H9 (cell line): ENCODE measurements around the gene PLXNB1. TPM values are rescaled to one million over a fixed set of nuclear protein-coding genes. Genes with fewer than 3 reads are reported as not detected.

Experiments used
- DNase-seq: peaks from one replicate; pipeline ENCODE4 v3.0.0-alpha.2; 2017
- H2AFZ ChIP-seq: one replicate; pipeline ENCODE4 v1.6.1; 2013; ENCODE audit warnings: mild to moderate bottlenecking, low read length, control low read depth, moderate library complexity
- H2AK5ac ChIP-seq: 2 replicates; pipeline ENCODE4 v1.6.1; 2013; ENCODE audit warnings: low read length, control low read depth, mixed read lengths; ENCODE audit not compliant: insufficient read length
- H2BK120ac ChIP-seq: one replicate; pipeline ENCODE4 v1.6.1; 2013; ENCODE audit warnings: low read depth, mild to moderate bottlenecking, low read length, control low read depth, inconsistent platforms; ENCODE audit not compliant: poor library complexity, severe bottlenecking
- H2BK12ac ChIP-seq: 2 replicates; pipeline ENCODE4 v1.6.1; 2013; ENCODE audit warnings: low read length, control low read depth, mixed read lengths, low read depth; ENCODE audit not compliant: insufficient read length
- H2BK15ac ChIP-seq: 2 replicates; pipeline ENCODE4 v1.6.1; 2013; ENCODE audit warnings: low read depth, low read length, control low read depth
- H2BK20ac ChIP-seq: one replicate; pipeline ENCODE4 v1.6.1; 2013; ENCODE audit warnings: low read depth, mild to moderate bottlenecking, low read length, control low read depth, inconsistent platforms; ENCODE audit not compliant: poor library complexity, severe bottlenecking
- H2BK5ac ChIP-seq: 2 replicates; pipeline ENCODE4 v1.6.1; 2013; ENCODE audit warnings: low read length, control low read depth, mixed read lengths; ENCODE audit not compliant: insufficient read length
- H3K14ac ChIP-seq: 2 replicates; pipeline ENCODE4 v1.6.1; 2013; ENCODE audit warnings: low read length, control low read depth; ENCODE audit not compliant: insufficient read depth
- H3K18ac ChIP-seq: 2 replicates; pipeline ENCODE4 v1.6.1; 2013; ENCODE audit warnings: low read depth, mild to moderate bottlenecking, mixed read lengths, low read length, control low read depth; ENCODE audit not compliant: insufficient read length
- H3K23ac ChIP-seq: 2 replicates; pipeline ENCODE4 v1.6.1; 2013; ENCODE audit warnings: low read length, control low read depth, mixed read lengths, low read depth; ENCODE audit not compliant: insufficient read length
- H3K23me2 ChIP-seq: 2 replicates; pipeline ENCODE4 v1.6.1; 2013; ENCODE audit warnings: low read depth, mild to moderate bottlenecking, mixed read lengths, low read length, control low read depth; ENCODE audit not compliant: insufficient read length, poor library complexity, severe bottlenecking
- H3K27ac ChIP-seq: 2 replicates; pipeline ENCODE4 v1.5.1; 2013; ENCODE audit warnings: low read length, control low read depth, mixed read lengths, low read depth; ENCODE audit not compliant: insufficient read length
- H3K27me3 ChIP-seq: 2 replicates; pipeline ENCODE4 v1.6.1; 2013; ENCODE audit warnings: low read length, control low read depth, inconsistent platforms; ENCODE audit not compliant: insufficient read depth
- H3K4ac ChIP-seq: 2 replicates; pipeline ENCODE4 v1.6.1; 2013; ENCODE audit warnings: low read depth, mild to moderate bottlenecking, control low read depth, inconsistent platforms, low read length, moderate library complexity
- H3K4me1 ChIP-seq: 2 replicates; pipeline ENCODE4 v1.6.1; 2013; ENCODE audit warnings: low read length, control low read depth, inconsistent platforms; ENCODE audit not compliant: insufficient read depth
- H3K4me2 ChIP-seq: 2 replicates; pipeline ENCODE4 v1.6.1; 2013; ENCODE audit warnings: low read length, control low read depth, mixed read lengths; ENCODE audit not compliant: insufficient read length, insufficient read depth
- H3K56ac ChIP-seq: 2 replicates; pipeline ENCODE4 v1.6.1; 2013; ENCODE audit warnings: low read depth, mild to moderate bottlenecking, mixed read lengths, low read length, control low read depth; ENCODE audit not compliant: insufficient read length
- H3K79me1 ChIP-seq: 2 replicates; pipeline ENCODE4 v1.6.1; 2013; ENCODE audit warnings: low read depth, mild to moderate bottlenecking, moderate library complexity, low read length, control low read depth, inconsistent platforms; ENCODE audit not compliant: insufficient read depth, poor library complexity, severe bottlenecking
- H3K79me2 ChIP-seq: 2 replicates; pipeline ENCODE4 v1.6.1; 2013; ENCODE audit warnings: low read length, control low read depth, inconsistent platforms; ENCODE audit not compliant: insufficient read depth
- H3K9ac ChIP-seq: 2 replicates; pipeline ENCODE4 v1.6.1; 2013; ENCODE audit warnings: low read length, control low read depth, mixed read lengths; ENCODE audit not compliant: insufficient read length; ENCODE audit errors: extremely low read depth
- H3K9me3 ChIP-seq: one replicate; pipeline ENCODE4 v1.6.1; 2013; ENCODE audit warnings: low read depth, low read length, inconsistent platforms; ENCODE audit not compliant: control insufficient read depth
- H3T11ph ChIP-seq: one replicate; pipeline ENCODE4 v1.6.1; 2013; ENCODE audit warnings: mild to moderate bottlenecking, low read length, control low read depth, inconsistent platforms
- H4K20me1 ChIP-seq: one replicate; pipeline ENCODE4 v1.6.1; 2013; ENCODE audit not compliant: control insufficient read depth, insufficient read length, insufficient read depth
- H4K5ac ChIP-seq: 2 replicates; pipeline ENCODE4 v1.6.1; 2013; ENCODE audit warnings: low read depth, mild to moderate bottlenecking, mixed read lengths, low read length, control low read depth; ENCODE audit not compliant: insufficient read length
- H4K8ac ChIP-seq: replicated peaks from 2 replicates; pipeline ENCODE4 v1.6.1; 2013; ENCODE audit warnings: low read length, control low read depth, mixed read lengths, low read depth; ENCODE audit not compliant: insufficient read length
- H4K91ac ChIP-seq: 2 replicates; pipeline ENCODE4 v1.6.1; 2013; ENCODE audit warnings: low read depth, mild to moderate bottlenecking, moderate library complexity, mixed read lengths, low read length, control low read depth; ENCODE audit not compliant: insufficient read length
- H3K27ac Mint-ChIP-seq, 3 experiments: 2 replicates in 2 of 3; 3 replicates in 1 of 3; pipeline ENCODE4 v1.8.0; 2020 to 2021; ENCODE audit warnings: mixed read lengths in 3 of 3, mild to moderate bottlenecking in 1 of 3, moderate library complexity in 1 of 3
- H3K27me3 Mint-ChIP-seq: 2 replicates; pipeline ENCODE4 v1.8.0; 2021; ENCODE audit warnings: low read depth, mild to moderate bottlenecking, moderate library complexity, mixed read lengths
- H3K36me3 Mint-ChIP-seq, 3 experiments: 2 replicates in 2 of 3; 3 replicates in 1 of 3; pipeline ENCODE4 v1.8.0; 2020 to 2021; ENCODE audit warnings: low read depth in 3 of 3, mixed read lengths in 3 of 3; ENCODE audit not compliant: insufficient read depth in 1 of 3
- H3K4me1 Mint-ChIP-seq, 2 experiments: 2 replicates each; pipeline ENCODE4 v1.8.0; 2020; ENCODE audit warnings: mixed read lengths in 2 of 2
- H3K4me3 Mint-ChIP-seq, 2 experiments: 2 replicates in 1 of 2; 3 replicates in 1 of 2; pipeline ENCODE4 v1.8.0; 2020 to 2021; ENCODE audit warnings: mild to moderate bottlenecking in 2 of 2, mixed read lengths in 2 of 2, moderate library complexity in 1 of 2
- H3K9me3 Mint-ChIP-seq, 2 experiments: 2 replicates in 1 of 2; 3 replicates in 1 of 2; pipeline ENCODE4 v1.8.0; 2020; ENCODE audit warnings: mild to moderate bottlenecking in 2 of 2, mixed read lengths in 2 of 2, moderate library complexity in 1 of 2
- CTCF ChIP-seq: fragments of 200-600 bp; sonication (generic); conservative IDR thresholded peaks from 3 replicates; pipeline ENCODE4 v1.8.0; 2021; ENCODE audit warnings: antibody characterized with exemption, mild to moderate bottlenecking
- WGBS: extraction: QIAGEN DNeasy Blood & Tissue Kit; methylation state at CpG from one replicate; pipeline ENCODE4 v1.1.7; 2013; ENCODE audit warnings: missing lambda C conversion rate, low lambda C conversion rate, mixed read lengths; ENCODE audit not compliant: insufficient read length; ENCODE audit errors: extremely low coverage; 5-methylcytosine and 5-hydroxymethylcytosine counted together
- total RNA-seq: library from RNA; stranded (reverse); gene quantifications from 2 replicates; pipeline ENCODE4 v1.2.1, GENCODE V29; 2021

PLXNB1 gene
- total RNA-seq, 1 experiment from 2014 or later = 184 TPM

- no peak within 1 kb of the TSS for H3K18ac ChIP-seq
These were observed 58.1 kb downstream of the PLXNB1 start, which contains the start of gene FBXW12 for GRCh38 chr3:48371651-48372376. FBXW12 (plus strand) TSS chr3:48372219; CDS start chr3:48372768, 549 bp downstream.

More at GRCh38 chr3:48371651-48372376, 58.1 kb downstream of the PLXNB1 start, which contains the start of gene FBXW12:
- H3K9ac ChIP-seq = no peak within 1 kb of the TSS
- peaks cover 18 to 25% of the 10 kb centered on the region in 2 experiments for H3K4me1 Mint-ChIP-seq
- H4K20me1 ChIP-seq = no peaks in the 10 kb centered on the region
- H2BK15ac ChIP-seq = no peak within 1 kb of the TSS
- TF ChIP-seq CTCF = no peak
- H3K36me3 Mint-ChIP-seq = no peaks in the 10 kb centered on the region
- H3K9me3 ChIP-seq = no peaks in the 10 kb centered on the region
- no peak within 1 kb of the TSS for H3K27ac ChIP-seq
- no peak within 1 kb of the TSS for H2AK5ac ChIP-seq
- no peak within 1 kb of the TSS for H4K8ac ChIP-seq
- no peak within 1 kb of the TSS for H3K56ac ChIP-seq
- H3T11ph ChIP-seq = no peak within 1 kb of the TSS
- no peak within 1 kb of the TSS for H4K5ac ChIP-seq
- no peak within 1 kb of the TSS for H3K4ac ChIP-seq
- no peaks in the 10 kb centered on the region for H3K23me2 ChIP-seq
- no peaks in the 10 kb centered on the region for H3K79me1 ChIP-seq
- no CpG with 5 or more reads among the region's 11 CpGs for WGBS
- no peaks in the 10 kb centered on the region; the same call in 1 of the 2 replicates for H3K27me3 Mint-ChIP-seq
- H3K27ac Mint-ChIP-seq = peak within 1 kb of the TSS in 1 of 3 experiments; percentile 1; a peak in 1 of 7 replicates
- no peak within 1 kb of the TSS for H2BK120ac ChIP-seq
- H2AFZ ChIP-seq = no peak within 1 kb of the TSS
- H3K9me3 Mint-ChIP-seq = no peaks in the 10 kb centered on the region
- no peak within 1 kb of the TSS for H2BK12ac ChIP-seq
- DNase-seq = no peak
- H3K4me3 Mint-ChIP-seq = no peak within 1 kb of the TSS
- H3K23ac ChIP-seq = no peak within 1 kb of the TSS
- no peaks in the 10 kb centered on the region for H3K79me2 ChIP-seq
- H3K27me3 ChIP-seq = no peaks in the 10 kb centered on the region
- H3K4me1 ChIP-seq = no peaks in the 10 kb centered on the region
- H2BK5ac ChIP-seq = no peak within 1 kb of the TSS
- H3K4me2 ChIP-seq = no peak within 1 kb of the TSS
- no peak within 1 kb of the TSS for H3K14ac ChIP-seq
- no peak within 1 kb of the TSS for H2BK20ac ChIP-seq
- H4K91ac ChIP-seq = no peak within 1 kb of the TSS
